D721Med (cell line): ENCODE results near the gene SYNJ2.

ENCODE experiments used
- DNase-seq: peaks from one replicate; pipeline ENCODE4 v3.0.0; 2011; ENCODE audit warnings: low spot score; ENCODE audit not compliant: insufficient read length
- FAIRE-seq: peaks from 2 replicates; lab custom pipeline; 2011; peaks lifted over from hg19 to GRCh38; lab: Jason Lieb, UNC
- CTCF ChIP-seq: IDR thresholded peaks from 2 replicates; pipeline ENCODE4 v1.5.1; 2012; ENCODE audit warnings: mild to moderate bottlenecking, control low read depth; ENCODE audit not compliant: insufficient read depth; ENCODE audit errors: missing control alignments

The SYNJ2 gene

GRCh38 chr6:158006331-158006730, 24.7 kb downstream of the SYNJ2 start:
- FAIRE-seq (no peak), DNase-seq (no peak)

GRCh38 chr6:158006821-158007570, 25.3 kb downstream of the SYNJ2 start:
- DNase-seq (no peak), FAIRE-seq (no peak)
- no peak for TF ChIP-seq CTCF

More at GRCh38 chr6:158006331-158006730, 24.7 kb downstream of the SYNJ2 start:
- no peak for TF ChIP-seq CTCF

- DNase-seq (no peak), FAIRE-seq (no peak)
- TF ChIP-seq CTCF, result no peak
Measured at GRCh38 chr6:158008864-158009113, 27.1 kb downstream of the SYNJ2 start.

GRCh38 chr6:158009114-158009891, 27.6 kb downstream of the SYNJ2 start:
- DNase-seq, result no peak
- no peak for TF ChIP-seq CTCF
- no peak for FAIRE-seq

GRCh38 chr6:158009935-158010585, 28.4 kb downstream of the SYNJ2 start:
- no peak for TF ChIP-seq CTCF
- DNase-seq, result no peak
- no peak for FAIRE-seq

- DNase-seq, result no peak
- TF ChIP-seq CTCF, result no peak
- FAIRE-seq, result no peak
Measured at GRCh38 chr6:158010591-158011477, 29.2 kb downstream of the SYNJ2 start.
